Ishikawa (cell line): ENCODE measurements around the gene CHMP1B.

Experiments used
- CEBPB ChIP-seq: IDR thresholded peaks from 2 replicates; pipeline ENCODE4 v1.6.1; 2012
- CREB1 ChIP-seq: IDR thresholded peaks from 2 replicates; pipeline ENCODE4 v1.6.1; 2012; ENCODE audit warnings: low read depth
- EGR1 ChIP-seq: IDR thresholded peaks from 2 replicates; pipeline ENCODE4 v1.6.1; 2012
- EP300 ChIP-seq: IDR thresholded peaks from 2 replicates; pipeline ENCODE4 v1.6.1; 2012; ENCODE audit warnings: borderline replicate concordance
- FOXM1 ChIP-seq: IDR thresholded peaks from 2 replicates; pipeline ENCODE4 v1.6.1; 2012; ENCODE audit warnings: low read depth, borderline replicate concordance
- NFIC ChIP-seq: IDR thresholded peaks from 2 replicates; pipeline ENCODE4 v1.6.1; 2012
- RAD21 ChIP-seq: IDR thresholded peaks from 2 replicates; pipeline ENCODE4 v1.6.1; 2012; ENCODE audit warnings: low read depth
- TAF1 ChIP-seq: IDR thresholded peaks from 2 replicates; pipeline ENCODE4 v1.6.1; 2012; ENCODE audit warnings: low read depth, mild to moderate bottlenecking
- TCF12 ChIP-seq: IDR thresholded peaks from 2 replicates; pipeline ENCODE4 v1.6.1; 2012; ENCODE audit warnings: low read depth
- TEAD4 ChIP-seq: IDR thresholded peaks from 2 replicates; pipeline ENCODE4 v1.6.1; 2012
- YY1 ChIP-seq: IDR thresholded peaks from 2 replicates; pipeline ENCODE4 v1.6.1; 2012; ENCODE audit warnings: low read depth
- ZBTB7A ChIP-seq: IDR thresholded peaks from 2 replicates; pipeline ENCODE4 v1.6.1; 2012; ENCODE audit warnings: low read depth
- TF ChIP-seq, protein P1 (sequence below): IDR thresholded peaks from 2 replicates; pipeline ENCODE4 v1.6.1; 2012; ENCODE audit warnings: low read depth, mild to moderate bottlenecking
- TF ChIP-seq, protein P2 (sequence below): IDR thresholded peaks from 2 replicates; pipeline ENCODE4 v1.6.1; 2012
- TF ChIP-seq, protein P3 (sequence below): IDR thresholded peaks from 2 replicates; pipeline ENCODE4 v1.6.1; 2012

CHMP1B gene

DNA sequence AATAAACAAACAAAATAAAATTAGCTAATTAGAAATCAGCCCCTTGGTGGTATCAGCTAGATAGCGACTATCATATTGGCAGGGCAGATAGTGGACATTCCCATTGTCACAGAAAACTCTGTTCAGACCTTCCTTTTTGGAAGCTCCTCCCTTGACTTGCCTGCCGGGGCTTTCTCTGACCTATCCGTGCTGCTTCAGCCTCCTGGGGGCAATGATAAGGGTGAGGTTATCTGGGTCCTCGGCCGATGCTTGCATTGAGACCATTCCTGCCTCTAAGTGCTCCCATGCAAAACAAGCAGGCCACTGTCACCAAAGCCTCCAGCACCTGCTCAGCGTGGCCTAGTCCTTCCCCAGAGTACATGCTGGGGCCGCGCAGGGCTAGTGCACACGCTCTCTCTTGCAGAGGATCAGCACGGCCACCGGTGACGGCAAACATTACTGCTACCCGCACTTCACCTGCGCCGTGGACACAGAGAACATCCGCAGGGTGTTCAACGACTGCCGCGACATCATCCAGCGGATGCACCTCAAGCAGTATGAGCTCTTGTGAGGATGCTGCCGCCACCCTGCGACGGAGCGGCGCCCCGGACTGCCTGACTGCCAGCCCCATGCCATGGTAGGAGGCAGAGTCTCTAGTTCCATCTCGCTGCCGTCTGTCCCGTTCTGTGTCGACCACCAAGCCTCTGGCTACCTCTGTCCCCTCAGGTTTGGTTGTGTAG, 29.5 kb downstream of the CHMP1B start:
- TF ChIP-seq ZBTB7A, result no peak
- TF ChIP-seq TEAD4, result no peak
- TF ChIP-seq, protein P1, sequence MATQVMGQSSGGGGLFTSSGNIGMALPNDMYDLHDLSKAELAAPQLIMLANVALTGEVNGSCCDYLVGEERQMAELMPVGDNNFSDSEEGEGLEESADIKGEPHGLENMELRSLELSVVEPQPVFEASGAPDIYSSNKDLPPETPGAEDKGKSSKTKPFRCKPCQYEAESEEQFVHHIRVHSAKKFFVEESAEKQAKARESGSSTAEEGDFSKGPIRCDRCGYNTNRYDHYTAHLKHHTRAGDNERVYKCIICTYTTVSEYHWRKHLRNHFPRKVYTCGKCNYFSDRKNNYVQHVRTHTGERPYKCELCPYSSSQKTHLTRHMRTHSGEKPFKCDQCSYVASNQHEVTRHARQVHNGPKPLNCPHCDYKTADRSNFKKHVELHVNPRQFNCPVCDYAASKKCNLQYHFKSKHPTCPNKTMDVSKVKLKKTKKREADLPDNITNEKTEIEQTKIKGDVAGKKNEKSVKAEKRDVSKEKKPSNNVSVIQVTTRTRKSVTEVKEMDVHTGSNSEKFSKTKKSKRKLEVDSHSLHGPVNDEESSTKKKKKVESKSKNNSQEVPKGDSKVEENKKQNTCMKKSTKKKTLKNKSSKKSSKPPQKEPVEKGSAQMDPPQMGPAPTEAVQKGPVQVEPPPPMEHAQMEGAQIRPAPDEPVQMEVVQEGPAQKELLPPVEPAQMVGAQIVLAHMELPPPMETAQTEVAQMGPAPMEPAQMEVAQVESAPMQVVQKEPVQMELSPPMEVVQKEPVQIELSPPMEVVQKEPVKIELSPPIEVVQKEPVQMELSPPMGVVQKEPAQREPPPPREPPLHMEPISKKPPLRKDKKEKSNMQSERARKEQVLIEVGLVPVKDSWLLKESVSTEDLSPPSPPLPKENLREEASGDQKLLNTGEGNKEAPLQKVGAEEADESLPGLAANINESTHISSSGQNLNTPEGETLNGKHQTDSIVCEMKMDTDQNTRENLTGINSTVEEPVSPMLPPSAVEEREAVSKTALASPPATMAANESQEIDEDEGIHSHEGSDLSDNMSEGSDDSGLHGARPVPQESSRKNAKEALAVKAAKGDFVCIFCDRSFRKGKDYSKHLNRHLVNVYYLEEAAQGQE, result no peak
- no peak for TF ChIP-seq YY1

DNA sequence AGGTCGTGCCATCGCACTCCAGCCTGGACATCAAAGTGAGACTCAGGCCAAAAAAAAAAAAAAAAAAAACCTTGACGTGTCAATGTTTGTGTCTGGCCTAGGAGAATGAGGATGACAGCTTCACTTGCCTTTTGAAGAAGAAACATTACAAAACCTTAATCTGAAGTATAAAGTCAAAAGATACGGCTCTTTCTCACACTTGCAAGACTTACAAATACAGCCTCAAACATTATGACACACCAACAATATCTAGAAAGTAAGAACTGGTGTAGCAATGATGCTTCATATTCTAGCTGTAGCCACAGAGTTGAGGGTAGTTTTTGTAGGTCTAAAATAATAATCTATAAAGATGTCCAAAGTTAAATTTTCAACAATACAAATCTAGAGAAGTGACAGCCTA, 31.4 kb downstream of the CHMP1B start:
- no peak for TF ChIP-seq EGR1
- TF ChIP-seq NFIC, result no peak
- TF ChIP-seq, protein P1, result no peak
- no peak for TF ChIP-seq TCF12
- TF ChIP-seq YY1, result no peak
- TF ChIP-seq, protein P2, sequence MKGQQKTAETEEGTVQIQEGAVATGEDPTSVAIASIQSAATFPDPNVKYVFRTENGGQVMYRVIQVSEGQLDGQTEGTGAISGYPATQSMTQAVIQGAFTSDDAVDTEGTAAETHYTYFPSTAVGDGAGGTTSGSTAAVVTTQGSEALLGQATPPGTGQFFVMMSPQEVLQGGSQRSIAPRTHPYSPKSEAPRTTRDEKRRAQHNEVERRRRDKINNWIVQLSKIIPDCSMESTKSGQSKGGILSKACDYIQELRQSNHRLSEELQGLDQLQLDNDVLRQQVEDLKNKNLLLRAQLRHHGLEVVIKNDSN, result no peak
- no peak for TF ChIP-seq EP300
- TF ChIP-seq TEAD4, result no peak
- TF ChIP-seq, protein P3, sequence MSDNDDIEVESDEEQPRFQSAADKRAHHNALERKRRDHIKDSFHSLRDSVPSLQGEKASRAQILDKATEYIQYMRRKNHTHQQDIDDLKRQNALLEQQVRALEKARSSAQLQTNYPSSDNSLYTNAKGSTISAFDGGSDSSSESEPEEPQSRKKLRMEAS, result no peak
- TF ChIP-seq CEBPB, result no peak
- no peak for TF ChIP-seq TAF1
- no peak for TF ChIP-seq ZBTB7A
- TF ChIP-seq CREB1, result no peak
- TF ChIP-seq RAD21, result no peak
- TF ChIP-seq FOXM1, result no peak

DNA sequence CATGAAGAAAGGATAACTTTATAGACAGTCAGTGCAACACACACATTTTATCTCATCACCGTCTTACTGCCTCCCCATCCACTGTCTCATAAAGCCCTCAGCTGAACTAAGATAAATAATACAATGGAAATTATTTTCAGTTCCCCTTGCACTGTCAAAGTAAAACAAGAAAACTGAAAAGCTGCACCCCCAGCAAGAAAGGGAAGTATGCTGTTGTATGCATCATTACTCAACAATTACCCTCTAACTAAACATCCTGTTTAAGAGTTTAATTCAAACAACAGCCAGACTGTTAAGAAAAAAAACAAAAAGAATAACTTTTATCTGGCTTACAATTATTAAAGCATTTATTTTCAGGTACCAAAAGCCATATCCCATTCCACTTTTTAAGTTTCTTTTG, 31.9 kb downstream of the CHMP1B start:
- TF ChIP-seq ZBTB7A (no peak), EP300 (no peak), NFIC (no peak), TCF12 (no peak)

DNA sequence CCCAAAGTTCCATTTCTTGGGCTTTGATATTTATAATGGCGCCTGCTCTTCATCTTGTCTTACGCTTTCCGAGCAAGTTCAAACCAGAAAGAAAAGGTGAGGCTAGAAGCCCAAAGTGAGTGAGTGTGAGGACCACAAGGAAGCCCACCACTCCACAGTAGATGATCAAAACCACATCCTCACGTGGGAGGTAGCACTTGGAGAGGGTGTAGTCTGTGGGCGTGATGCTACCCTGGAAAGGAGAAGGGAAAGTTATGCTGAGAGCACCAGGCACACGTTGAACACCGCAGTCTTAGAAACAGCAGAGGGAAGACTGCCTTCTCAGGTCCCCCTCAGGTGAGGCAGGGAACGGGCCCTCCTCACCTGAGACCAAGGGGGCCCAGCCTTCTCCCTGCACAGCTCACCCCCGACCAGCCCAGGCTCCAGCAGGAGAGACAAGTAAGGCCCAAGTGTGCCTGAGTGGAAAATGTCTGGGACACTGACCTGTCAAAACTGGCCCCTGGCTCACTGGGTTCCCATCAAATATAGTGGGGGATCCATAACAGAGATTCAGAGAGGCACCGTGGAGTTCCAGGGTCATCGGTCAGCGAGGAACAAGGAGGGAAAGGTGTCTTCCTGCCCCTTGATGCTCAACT, 33.3 kb downstream of the CHMP1B start:
- no peak for TF ChIP-seq CEBPB
- TF ChIP-seq FOXM1, result no peak
- no peak for TF ChIP-seq YY1
- no peak for TF ChIP-seq NFIC
- TF ChIP-seq, protein P3, result no peak
- TF ChIP-seq CREB1, result no peak
- TF ChIP-seq, protein P2, result no peak
- no peak for TF ChIP-seq EP300
- no peak for TF ChIP-seq TAF1
- no peak for TF ChIP-seq TCF12
- TF ChIP-seq EGR1, result no peak
- TF ChIP-seq RAD21, result no peak
- TF ChIP-seq, protein P1, result no peak
- no peak for TF ChIP-seq ZBTB7A
- no peak for TF ChIP-seq TEAD4
